Epithelial cell of proximal tubule (primary cell): ENCODE data around the gene SGF29. TPM values are rescaled to one million over a fixed set of nuclear protein-coding genes. Genes with fewer than 3 reads are reported as not detected.
"Not testable (repeated sequence)": the region's sequence is repeated elsewhere in the genome, so short reads cannot be mapped to it uniquely, and the experiment has no call there.

Experiments
- DNase-seq: peaks from one replicate; pipeline ENCODE4 v3.0.0-alpha.2; 2011; ENCODE audit warnings: low read depth
- H3K4me3 ChIP-seq: 2 replicates; pipeline ENCODE4 v1.5.1; 2011; ENCODE audit warnings: low read depth, mild to moderate bottlenecking, low read length
- total RNA-seq: library from RNA; depleted of rRNA; stranded (reverse); fragments of >200 nt; gene quantifications from 2 replicates; pipeline ENCODE4 v1.2.3, GENCODE V29; 2015
- TF ChIP-seq, protein P1 (sequence below): conservative IDR thresholded peaks from 2 replicates; pipeline ENCODE4 v1.5.1; 2012; ENCODE audit warnings: low read depth, mild to moderate bottlenecking, low read length

SGF29 gene
- total RNA-seq, 1 donor from 2014 or later, result 17.4 TPM

GRCh38 chr16:28602529-28602928 lies 48.8 kb downstream of the SGF29 start:
- TF ChIP-seq, protein P1, sequence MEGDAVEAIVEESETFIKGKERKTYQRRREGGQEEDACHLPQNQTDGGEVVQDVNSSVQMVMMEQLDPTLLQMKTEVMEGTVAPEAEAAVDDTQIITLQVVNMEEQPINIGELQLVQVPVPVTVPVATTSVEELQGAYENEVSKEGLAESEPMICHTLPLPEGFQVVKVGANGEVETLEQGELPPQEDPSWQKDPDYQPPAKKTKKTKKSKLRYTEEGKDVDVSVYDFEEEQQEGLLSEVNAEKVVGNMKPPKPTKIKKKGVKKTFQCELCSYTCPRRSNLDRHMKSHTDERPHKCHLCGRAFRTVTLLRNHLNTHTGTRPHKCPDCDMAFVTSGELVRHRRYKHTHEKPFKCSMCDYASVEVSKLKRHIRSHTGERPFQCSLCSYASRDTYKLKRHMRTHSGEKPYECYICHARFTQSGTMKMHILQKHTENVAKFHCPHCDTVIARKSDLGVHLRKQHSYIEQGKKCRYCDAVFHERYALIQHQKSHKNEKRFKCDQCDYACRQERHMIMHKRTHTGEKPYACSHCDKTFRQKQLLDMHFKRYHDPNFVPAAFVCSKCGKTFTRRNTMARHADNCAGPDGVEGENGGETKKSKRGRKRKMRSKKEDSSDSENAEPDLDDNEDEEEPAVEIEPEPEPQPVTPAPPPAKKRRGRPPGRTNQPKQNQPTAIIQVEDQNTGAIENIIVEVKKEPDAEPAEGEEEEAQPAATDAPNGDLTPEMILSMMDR, result no peak
- H3K4me3 ChIP-seq, result no peak overlapping the region
- no peak for DNase-seq

DNA sequence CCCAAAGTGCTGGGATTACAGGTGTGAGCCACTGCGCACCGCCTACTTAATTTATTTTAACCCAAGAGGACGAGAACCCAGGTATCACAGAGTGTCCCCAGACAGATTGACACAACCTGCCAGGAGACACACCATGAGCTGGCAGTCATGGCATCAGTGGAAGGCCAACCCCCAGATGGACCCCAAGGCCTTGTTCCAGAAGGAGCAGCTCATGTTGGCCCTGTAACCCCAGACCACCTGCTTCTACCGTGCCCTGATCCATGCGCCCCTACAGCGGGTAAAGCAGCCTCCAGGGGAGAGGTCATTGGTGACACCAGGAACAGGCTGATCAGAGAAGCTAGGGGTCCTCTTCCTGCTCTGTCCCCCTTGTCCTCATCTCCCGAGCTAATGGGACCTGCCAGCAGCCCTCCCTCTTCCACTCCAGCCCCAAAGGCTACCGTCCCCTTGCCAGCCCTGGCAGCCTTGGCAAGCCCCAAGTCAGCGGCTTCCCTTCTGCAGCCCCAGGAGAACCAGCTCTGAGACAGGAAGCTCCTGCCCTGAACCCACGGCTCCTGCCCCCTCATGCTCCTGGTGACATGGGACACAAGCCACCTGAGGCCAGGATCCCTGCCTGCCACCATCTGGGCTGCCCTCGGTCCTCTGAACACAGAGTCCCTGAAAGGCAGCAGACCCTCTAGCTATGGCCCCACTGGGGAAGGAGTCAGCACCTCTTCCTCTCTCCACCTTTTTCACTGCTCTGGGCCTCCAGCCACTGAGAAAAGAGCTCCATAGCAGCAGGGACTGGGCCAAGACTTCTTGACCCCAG lies 49.9 kb downstream of the SGF29 start:
- no peak for DNase-seq
- no peak overlapping the region for H3K4me3 ChIP-seq
- TF ChIP-seq, protein P1, result no peak

DNA sequence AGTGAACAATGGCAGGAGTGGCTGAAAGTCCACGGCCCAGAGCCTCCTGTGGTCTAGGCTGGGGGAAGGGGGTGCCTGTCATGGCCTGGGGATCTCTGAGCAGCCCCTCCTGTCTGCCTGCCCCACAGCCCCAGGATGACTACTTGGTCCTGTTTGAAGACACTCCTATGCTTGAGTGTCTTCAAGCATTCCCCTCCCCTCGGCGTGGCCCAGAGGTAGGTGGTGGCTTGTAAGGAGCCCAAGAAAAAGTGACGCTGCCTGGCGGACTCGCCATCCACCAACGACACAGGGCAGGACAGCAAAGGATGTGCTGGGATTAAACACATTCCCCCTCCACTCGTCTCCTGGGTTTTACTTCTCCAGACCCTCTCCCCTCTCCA lies 50.5 kb downstream of the SGF29 start:
- DNase-seq, result no peak
- no peak overlapping the region for H3K4me3 ChIP-seq
- TF ChIP-seq, protein P1, result no peak

- H3K4me3 ChIP-seq, result no peak overlapping the region
- no peak for DNase-seq
- TF ChIP-seq, protein P1, result no peak
These were observed 52.8 kb downstream of the SGF29 start for GRCh38 chr16:28606291-28607115.

DNA sequence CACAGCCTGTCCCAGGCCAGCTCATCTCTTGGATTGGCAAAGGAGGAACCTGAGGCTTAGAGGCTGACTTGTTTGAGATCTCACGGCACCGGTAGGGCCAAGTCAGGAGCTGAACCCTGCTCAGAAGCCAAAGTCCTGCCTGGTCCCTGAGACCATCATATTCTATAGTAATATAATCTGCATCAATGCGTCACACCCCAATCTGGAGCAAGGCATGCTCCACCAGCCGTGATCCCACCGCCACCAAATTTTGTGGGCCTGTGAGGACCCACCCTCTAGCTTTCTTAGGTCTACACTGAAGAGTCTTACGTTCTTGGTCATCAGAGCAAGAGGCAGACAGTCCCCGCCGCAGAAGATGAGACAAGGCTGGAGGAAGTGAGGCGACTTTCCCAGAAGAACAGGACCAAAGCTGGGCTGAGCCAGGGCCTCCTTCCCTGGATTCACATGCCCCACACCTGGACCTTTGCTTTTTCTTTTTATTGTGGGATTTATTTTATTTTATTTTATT lies 53.5 kb downstream of the SGF29 start:
- DNase-seq, result no peak
- TF ChIP-seq, protein P1, result no peak
- H3K4me3 ChIP-seq, result no peak overlapping the region

DNA sequence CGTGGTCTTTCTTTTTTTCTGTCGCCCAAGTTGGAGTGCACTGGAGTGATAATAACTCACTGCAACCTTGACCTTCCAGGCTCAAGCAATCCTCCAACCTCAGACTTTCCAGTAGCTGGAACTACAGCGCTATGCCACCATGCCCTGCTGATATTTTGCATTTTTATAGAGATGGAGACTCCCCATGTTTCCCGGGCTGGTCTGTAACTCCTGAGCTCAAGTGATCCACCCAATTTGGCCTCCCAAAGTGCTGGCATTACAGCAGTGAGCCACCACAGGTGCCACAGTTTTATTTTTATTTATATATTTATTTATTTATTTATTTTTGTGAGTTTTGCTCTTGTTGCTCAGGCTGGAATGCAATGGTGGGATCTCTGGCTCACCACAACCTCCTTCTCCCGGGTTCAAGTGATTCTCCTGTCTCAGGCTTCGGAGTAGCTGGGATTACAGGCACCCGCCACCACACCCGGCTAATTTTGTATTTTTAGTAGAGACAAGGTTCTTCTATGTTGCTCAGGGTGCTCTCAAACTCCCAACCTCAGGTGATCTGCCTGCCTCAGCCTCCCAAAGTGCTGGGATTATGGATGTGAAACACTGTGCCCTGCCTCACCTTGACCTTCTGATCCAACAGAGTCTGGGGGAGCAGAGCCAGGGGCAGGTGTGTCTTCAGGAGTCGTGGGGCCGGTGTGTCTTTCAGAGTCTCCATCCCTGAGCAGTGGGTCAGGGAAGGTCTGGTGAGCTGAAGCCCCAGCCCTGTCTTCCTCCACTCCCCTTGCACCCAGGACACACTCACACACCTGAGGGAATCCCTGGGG lies 54.2 kb downstream of the SGF29 start:
- not testable (repeated sequence) for H3K4me3 ChIP-seq, DNase-seq

- not testable (repeated sequence) for H3K4me3 ChIP-seq, DNase-seq
These were observed 54.7 kb downstream of the SGF29 start for GRCh38 chr16:28608496-28608808.

- H3K4me3 ChIP-seq, result peak overlapping the region; percentile 27
- DNase-seq, result not testable (repeated sequence)
These were observed 55.3 kb downstream of the SGF29 start for GRCh38 chr16:28608867-28609596.
